Mucosa of descending colon (tissue), 3 donors: ENCODE data around the gene DYDC1. TPM values are rescaled to one million over a fixed set of nuclear protein-coding genes. Genes with fewer than 3 reads are reported as not detected.
A peak's percentile ranks its signal among the peaks of the same experiment; 100 is the strongest.
"Not testable (repeated sequence)": the region's sequence is repeated elsewhere in the genome, so short reads cannot be mapped to it uniquely, and the experiment has no call there.

Experiments used
- ATAC-seq: fragments of 200-7000 bp; cut with Tn5 transposase; one replicate; pipeline ENCODE4 v1.9.1; 2020; ENCODE audit warnings: mild to moderate bottlenecking, moderate library complexity
- DNase-seq, 3 donors: peaks; one replicate each; pipeline ENCODE4 v3.0.0-alpha.2; 2020
- H3K36me3 ChIP-seq: fragments of 200-600 bp; one replicate; pipeline ENCODE4 v1.8.0; 2021; ENCODE audit warnings: low read depth, mild to moderate bottlenecking
- H3K4me1 ChIP-seq: fragments of 200-600 bp; one replicate; pipeline ENCODE4 v1.8.0; 2021; ENCODE audit warnings: low read depth, mild to moderate bottlenecking
- H3K4me3 ChIP-seq: fragments of 200-600 bp; one replicate; pipeline ENCODE4 v1.8.0; 2021; ENCODE audit warnings: mild to moderate bottlenecking
- H3K9me3 ChIP-seq: fragments of 200-600 bp; one replicate; pipeline ENCODE4 v1.8.0; 2021; ENCODE audit warnings: mild to moderate bottlenecking
- intact Hi-C, 2 donors: fragments of 100-400 bp; cut with DNase I in 1 of 2; cut with micrococcal nuclease in 1 of 2; formaldehyde crosslinking; loops; one replicate each; pipeline versions ENCODE4 v1.11.0 to v1.11.1; 2022; cut with DNase I, micrococcal nuclease
- total RNA-seq, 3 donors: library from RNA; stranded (reverse); fragmentation: NEBNext Ultra II Directional in 2 of 3; extraction: Animal tissue kit (Norgen Biotek cat#: 25700) in 2 of 3; gene quantifications; one replicate each; pipeline versions ENCODE4 v1.2.1 to v1.2.4, GENCODE V29; 2021 to 2023
- TF ChIP-seq, protein P1 (sequence below): fragments of 200-600 bp; IDR thresholded peaks from one replicate; pipeline ENCODE4 v1.8.0; 2022; ENCODE audit warnings: antibody characterized with exemption, mild to moderate bottlenecking
- donor health status: DM: no; HTN: no; CAD: no; lungs with moderate emphysema.
- donor health status: DM: no; HTN: no; CAD: no.
- donor health status: DM: no; HTN: yes; CAD: no.

Gene DYDC1
- total RNA-seq, 3 donors from 2014 or later, result not detected

GRCh38 chr10:80379701-80380100 lies 23.1 kb upstream of the DYDC1 start:
- H3K4me1 ChIP-seq, result no peaks in the 10 kb centered on the region
- intact Hi-C loops, result loop anchor here in 1 of 2 donors (10.0 kb wide), 1 partner anchor 55 kb away; no protein-coding TSS in a partner anchor
- ATAC-seq (no peak), DNase-seq (no peak)
- H3K9me3 ChIP-seq, result no peaks in the 10 kb centered on the region
- no peaks in the 10 kb centered on the region for H3K36me3 ChIP-seq
- no peak overlapping the region for H3K4me3 ChIP-seq
- TF ChIP-seq, protein P1, sequence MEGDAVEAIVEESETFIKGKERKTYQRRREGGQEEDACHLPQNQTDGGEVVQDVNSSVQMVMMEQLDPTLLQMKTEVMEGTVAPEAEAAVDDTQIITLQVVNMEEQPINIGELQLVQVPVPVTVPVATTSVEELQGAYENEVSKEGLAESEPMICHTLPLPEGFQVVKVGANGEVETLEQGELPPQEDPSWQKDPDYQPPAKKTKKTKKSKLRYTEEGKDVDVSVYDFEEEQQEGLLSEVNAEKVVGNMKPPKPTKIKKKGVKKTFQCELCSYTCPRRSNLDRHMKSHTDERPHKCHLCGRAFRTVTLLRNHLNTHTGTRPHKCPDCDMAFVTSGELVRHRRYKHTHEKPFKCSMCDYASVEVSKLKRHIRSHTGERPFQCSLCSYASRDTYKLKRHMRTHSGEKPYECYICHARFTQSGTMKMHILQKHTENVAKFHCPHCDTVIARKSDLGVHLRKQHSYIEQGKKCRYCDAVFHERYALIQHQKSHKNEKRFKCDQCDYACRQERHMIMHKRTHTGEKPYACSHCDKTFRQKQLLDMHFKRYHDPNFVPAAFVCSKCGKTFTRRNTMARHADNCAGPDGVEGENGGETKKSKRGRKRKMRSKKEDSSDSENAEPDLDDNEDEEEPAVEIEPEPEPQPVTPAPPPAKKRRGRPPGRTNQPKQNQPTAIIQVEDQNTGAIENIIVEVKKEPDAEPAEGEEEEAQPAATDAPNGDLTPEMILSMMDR, result no peak

GRCh38 chr10:80373502-80373901 lies 16.9 kb upstream of the DYDC1 start:
- peak in 1 of 3 donors; percentile 5 for DNase-seq
- intact Hi-C loops, result no loop called here

GRCh38 chr10:80372675-80373074 lies 16.1 kb upstream of the DYDC1 start:
- DNase-seq (no peak), ATAC-seq (no peak)
- Histone ChIP-seq H3K4me3 (no peak overlapping the region), H3K36me3 (no peaks in the 10 kb centered on the region), H3K4me1 (no peaks in the 10 kb centered on the region), H3K9me3 (peaks cover 1% of the 10 kb centered on the region)
- intact Hi-C loops, result no loop called here
- TF ChIP-seq, protein P1, result no peak

More at GRCh38 chr10:80373502-80373901, 16.9 kb upstream of the DYDC1 start:
- TF ChIP-seq, protein P1, result no peak
- Histone ChIP-seq H3K4me1 (no peaks in the 10 kb centered on the region), H3K9me3 (no peaks in the 10 kb centered on the region), H3K4me3 (no peak overlapping the region), H3K36me3 (no peaks in the 10 kb centered on the region)
- ATAC-seq, result no peak

GRCh38 chr10:80371467-80371866 lies 14.9 kb upstream of the DYDC1 start:
- TF ChIP-seq, protein P1, result no peak
- H3K9me3 ChIP-seq, result peaks cover 12% of the 10 kb centered on the region
- intact Hi-C loops, result no loop called here

GRCh38 chr10:80365510-80365909 lies 9.0 kb upstream of the DYDC1 start:
- Histone ChIP-seq H3K4me3 (no peak overlapping the region), H3K36me3 (no peaks in the 10 kb centered on the region), H3K9me3 (peaks cover 13% of the 10 kb centered on the region), H3K4me1 (no peaks in the 10 kb centered on the region)
- intact Hi-C loops, result no loop called here
- ATAC-seq, result no peak
- TF ChIP-seq, protein P1, result no peak
- no peak for DNase-seq

More at GRCh38 chr10:80371467-80371866, 14.9 kb upstream of the DYDC1 start:
- DNase-seq, result no peak
- no peaks in the 10 kb centered on the region for H3K4me1 ChIP-seq
- no peak for ATAC-seq
- no peak overlapping the region for H3K4me3 ChIP-seq
- H3K36me3 ChIP-seq, result no peaks in the 10 kb centered on the region

DNA sequence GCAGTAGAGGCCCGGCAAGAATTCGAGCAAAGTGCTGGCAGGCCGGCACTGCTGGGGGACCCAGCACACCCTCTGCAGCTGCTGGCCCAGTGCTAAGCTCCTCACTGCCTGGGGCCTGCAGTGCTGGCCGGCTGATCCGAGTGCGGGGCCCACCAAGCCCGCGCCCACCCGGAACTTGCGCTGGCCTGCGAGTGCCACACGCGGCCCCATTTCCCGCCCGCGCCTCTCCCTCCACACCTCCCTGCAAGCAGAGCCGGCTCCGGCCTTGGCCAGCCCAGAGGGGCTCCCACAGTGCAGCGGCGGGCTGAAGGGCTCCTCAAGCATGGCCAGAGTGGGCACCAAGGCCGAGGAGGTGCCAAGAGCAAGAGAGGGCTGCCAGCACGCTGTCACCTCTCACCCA lies 3.1 kb upstream of the DYDC1 start:
- Histone ChIP-seq H3K4me1 (peaks cover 6% of the 10 kb centered on the region), H3K36me3 (no peaks in the 10 kb centered on the region), H3K4me3 (no peak overlapping the region), H3K9me3 (no peaks in the 10 kb centered on the region)
- ATAC-seq (no peak), DNase-seq (no peak)
- intact Hi-C loops, result no loop called here
- TF ChIP-seq, protein P1, result no peak

GRCh38 chr10:80358925-80359324 lies 2.4 kb upstream of the DYDC1 start:
- DNase-seq, H3K4me1 ChIP-seq, ATAC-seq, H3K4me3 ChIP-seq, H3K9me3 ChIP-seq, intact Hi-C loops, H3K36me3 ChIP-seq: not testable (repeated sequence)
